Left forelimb (tissue), 1 donor: ENCODE data around the gene TRPM7.
"Not testable (repeated sequence)": the region's sequence is repeated elsewhere in the genome, so short reads cannot be mapped to it uniquely, and the experiment has no call there.

Source experiments
- DNase-seq: peaks from one replicate; pipeline ENCODE4 v3.0.0-alpha.2; 2018; ENCODE audit warnings: low spot score

Gene TRPM7

GRCh38 chr15:50686469-50687301, at the start of gene TRPM7:
Gene TRPM7 (minus strand): TSS chr15:50686797. CDS start chr15:50686533, 264 bp downstream.
- DNase-seq = peak; percentile 95

GRCh38 chr15:50735156-50735555, 48.6 kb upstream of the TRPM7 start:
- DNase-seq = no peak

- DNase-seq = no peak
Observed at GRCh38 chr15:50726315-50726714, 39.7 kb upstream of the TRPM7 start.

- no peak for DNase-seq
Observed at GRCh38 chr15:50718700-50719125, 32.1 kb upstream of the TRPM7 start.

GRCh38 chr15:50712018-50712417, 25.4 kb upstream of the TRPM7 start:
- DNase-seq = no peak

- DNase-seq = no peak
Observed at GRCh38 chr15:50710585-50710984, 24.0 kb upstream of the TRPM7 start.

GRCh38 chr15:50707878-50708427, 21.4 kb upstream of the TRPM7 start:
- no peak for DNase-seq

- DNase-seq = no peak
Observed at GRCh38 chr15:50702762-50703334, 16.3 kb upstream of the TRPM7 start.

GRCh38 chr15:50698101-50698500, 11.5 kb upstream of the TRPM7 start:
- no peak for DNase-seq

- no peak for DNase-seq
Observed at GRCh38 chr15:50697109-50697797, 10.7 kb upstream of the TRPM7 start.

GRCh38 chr15:50694634-50695165, 8.1 kb upstream of the TRPM7 start:
- DNase-seq = not testable (repeated sequence)

GRCh38 chr15:50687302-50687902, 805 bp upstream of the TRPM7 start:
- DNase-seq = no peak

- no peak for DNase-seq
Observed at GRCh38 chr15:50685976-50686468, 575 bp downstream of the TRPM7 start.

GRCh38 chr15:50685191-50685975, 1.2 kb downstream of the TRPM7 start:
- DNase-seq = no peak

- DNase-seq = no peak
Observed at GRCh38 chr15:50681467-50681866, 5.1 kb downstream of the TRPM7 start.

- no peak for DNase-seq
Observed at GRCh38 chr15:50676799-50677483, 9.7 kb downstream of the TRPM7 start.

GRCh38 chr15:50675535-50676144, 11.0 kb downstream of the TRPM7 start:
- no peak for DNase-seq

- DNase-seq = no peak
Observed at GRCh38 chr15:50670115-50670514, 16.5 kb downstream of the TRPM7 start.

GRCh38 chr15:50669611-50670010, 17.0 kb downstream of the TRPM7 start:
- DNase-seq = no peak

- DNase-seq = no peak
Observed at GRCh38 chr15:50665938-50666337, 20.7 kb downstream of the TRPM7 start.
